HG02798 (cell line): Measurements from ENCODE around the gene DMXL2.
"Not testable (repeated sequence)": the region's sequence is repeated elsewhere in the genome, so short reads cannot be mapped to it uniquely, and the experiment has no call there.

Experiments
- ATAC-seq: cut with Tn5 transposase; IDR thresholded peaks from one replicate; pipeline ENCODE4 v1.9.1; 2021; ENCODE audit warnings: mild to moderate bottlenecking; ENCODE audit not compliant: unreplicated experiment, poor library complexity

DMXL2 gene

GRCh38 chr15:51625236-51625635, 2.7 kb upstream of the DMXL2 start:
- peak; percentile 23 for ATAC-seq

GRCh38 chr15:51624022-51624421, 1.5 kb upstream of the DMXL2 start:
- no peak for ATAC-seq

- ATAC-seq = no peak
Measured at GRCh38 chr15:51623386-51623938, 891 bp upstream of the DMXL2 start.

- peak; percentile 66 for ATAC-seq
Measured at GRCh38 chr15:51621936-51622603, 501 bp downstream of the DMXL2 start.

GRCh38 chr15:51621155-51621765, 1.3 kb downstream of the DMXL2 start:
- no peak for ATAC-seq

- peak; percentile 29 for ATAC-seq
Measured at GRCh38 chr15:51620641-51621040, 1.9 kb downstream of the DMXL2 start.

GRCh38 chr15:51620122-51620521, 2.4 kb downstream of the DMXL2 start:
- no peak for ATAC-seq

GRCh38 chr15:51619331-51620035, 3.1 kb downstream of the DMXL2 start:
- ATAC-seq = no peak

GRCh38 chr15:51617886-51618285, 4.7 kb downstream of the DMXL2 start:
- ATAC-seq = no peak

GRCh38 chr15:51613951-51614350, 8.6 kb downstream of the DMXL2 start:
- ATAC-seq = no peak

- not testable (repeated sequence) for ATAC-seq
Measured at GRCh38 chr15:51612669-51613068, 9.9 kb downstream of the DMXL2 start.

- not testable (repeated sequence) for ATAC-seq
Measured at GRCh38 chr15:51603462-51603948, 19.1 kb downstream of the DMXL2 start.

GRCh38 chr15:51603002-51603401, 19.6 kb downstream of the DMXL2 start:
- ATAC-seq = no peak

- no peak for ATAC-seq
Measured at GRCh38 chr15:51602484-51602883, 20.1 kb downstream of the DMXL2 start.

GRCh38 chr15:51601801-51602200, 20.8 kb downstream of the DMXL2 start:
- ATAC-seq = no peak

- no peak for ATAC-seq
Measured at GRCh38 chr15:51600114-51600513, 22.5 kb downstream of the DMXL2 start.

- ATAC-seq = no peak
Measured at GRCh38 chr15:51589881-51590568, 32.5 kb downstream of the DMXL2 start.

- no peak for ATAC-seq
Measured at GRCh38 chr15:51588966-51589365, 33.6 kb downstream of the DMXL2 start.

- no peak for ATAC-seq
Measured at GRCh38 chr15:51585986-51586385, 36.6 kb downstream of the DMXL2 start.

- ATAC-seq = no peak
Measured at GRCh38 chr15:51580982-51581381, 41.6 kb downstream of the DMXL2 start.
